Skeletal muscle tissue (tissue), 4 donors: ENCODE measurements around the gene LILRB1. TPM values are rescaled to one million over a fixed set of nuclear protein-coding genes. Genes with fewer than 3 reads are reported as not detected.
"Not testable (repeated sequence)": the region's sequence is repeated elsewhere in the genome, so short reads cannot be mapped to it uniquely, and the experiment has no call there.

ENCODE experiments used
- H3K27ac ChIP-seq: one replicate; pipeline ENCODE4 v1.7.0; 2013; ENCODE audit warnings: mild to moderate bottlenecking, low read depth, low read length, inconsistent platforms
- H3K27me3 ChIP-seq, 3 donors: one replicate each; pipeline ENCODE4 v1.7.0; 2013; ENCODE audit warnings: low read length in 3 of 3; ENCODE audit not compliant: control insufficient read depth in 3 of 3, insufficient read depth in 3 of 3
- H3K36me3 ChIP-seq, 3 donors: one replicate each; pipeline ENCODE4 v1.7.0; 2013; ENCODE audit warnings: low read length in 3 of 3; ENCODE audit not compliant: control insufficient read depth in 3 of 3, insufficient read depth in 3 of 3
- H3K4me1 ChIP-seq, 3 donors: one replicate each; pipeline ENCODE4 v1.7.0; 2013; ENCODE audit warnings: low read length in 3 of 3, mild to moderate bottlenecking in 3 of 3; ENCODE audit not compliant: control insufficient read depth in 3 of 3, insufficient read depth in 3 of 3
- H3K4me3 ChIP-seq, 3 donors: one replicate each; pipeline ENCODE4 v1.7.0; 2013; ENCODE audit warnings: low read length in 3 of 3
- H3K9ac ChIP-seq, 3 donors: one replicate each; pipeline ENCODE4 v1.7.0; 2013; ENCODE audit warnings: low read length in 3 of 3, mild to moderate bottlenecking in 3 of 3, moderate library complexity in 2 of 3, low read depth in 1 of 3
- H3K9me3 ChIP-seq, 3 donors: one replicate each; pipeline ENCODE4 v1.7.0; 2013; ENCODE audit warnings: low read length in 3 of 3; ENCODE audit not compliant: control insufficient read depth in 3 of 3
- total RNA-seq: library from RNA; depleted of rRNA; stranded (reverse); fragments of >200 nt; gene quantifications from one replicate; pipeline ENCODE4 v1.2.3, GENCODE V29; 2014
- donor health status: Osteomylitis.

The LILRB1 gene
- total RNA-seq, 1 donor from 2014 or later: 1.0 TPM

- Histone ChIP-seq H3K36me3 (no peaks in the 10 kb centered on the region), H3K27me3 (no peaks in the 10 kb centered on the region), H3K9me3 (peaks cover 0 to 3% (median 0%) of the 10 kb centered on the region in 3 donors), H3K4me3 (no peak overlapping the region), H3K27ac (no peak overlapping the region), H3K9ac (no peak overlapping the region), H3K4me1 (no peaks in the 10 kb centered on the region)
Observed at GRCh38 chr19:54622431-54622830, 7.9 kb upstream of the LILRB1 start.

GRCh38 chr19:54624234-54624633 is 6.0 kb upstream of the LILRB1 start:
- H3K4me1 ChIP-seq, H3K36me3 ChIP-seq, H3K9ac ChIP-seq, H3K4me3 ChIP-seq, H3K9me3 ChIP-seq, H3K27me3 ChIP-seq, H3K27ac ChIP-seq: not testable (repeated sequence)

GRCh38 chr19:54624934-54625730 is 5.2 kb upstream of the LILRB1 start:
- not testable (repeated sequence) for H3K9me3 ChIP-seq, H3K4me1 ChIP-seq, H3K27ac ChIP-seq, H3K4me3 ChIP-seq, H3K9ac ChIP-seq, H3K36me3 ChIP-seq, H3K27me3 ChIP-seq

- Histone ChIP-seq H3K9ac (no peak overlapping the region), H3K4me3 (no peak overlapping the region), H3K36me3 (no peaks in the 10 kb centered on the region), H3K27me3 (peaks cover 0 to 3% (median 0%) of the 10 kb centered on the region in 3 donors), H3K9me3 (peaks cover 0 to 3% (median 0%) of the 10 kb centered on the region in 3 donors), H3K4me1 (no peaks in the 10 kb centered on the region), H3K27ac (no peak overlapping the region)
Observed at GRCh38 chr19:54626757-54627156, 3.5 kb upstream of the LILRB1 start.

GRCh38 chr19:54627912-54628311 is 2.4 kb upstream of the LILRB1 start:
- H3K4me3 ChIP-seq, H3K9me3 ChIP-seq, H3K9ac ChIP-seq, H3K4me1 ChIP-seq, H3K36me3 ChIP-seq, H3K27ac ChIP-seq, H3K27me3 ChIP-seq: not testable (repeated sequence)

- Histone ChIP-seq H3K27ac (no peak overlapping the region), H3K4me3 (no peak overlapping the region), H3K27me3 (peaks cover 0 to 4% (median 0%) of the 10 kb centered on the region in 3 donors)
Observed at GRCh38 chr19:54630782-54631181, 498 bp downstream of the LILRB1 start.

GRCh38 chr19:54631489-54632337 is 1.4 kb downstream of the LILRB1 start:
- not testable (repeated sequence) for H3K27me3 ChIP-seq, H3K9ac ChIP-seq, H3K4me1 ChIP-seq, H3K4me3 ChIP-seq, H3K36me3 ChIP-seq, H3K9me3 ChIP-seq, H3K27ac ChIP-seq

More at GRCh38 chr19:54630782-54631181, 498 bp downstream of the LILRB1 start:
- Histone ChIP-seq H3K4me1 (no peaks in the 10 kb centered on the region), H3K36me3 (no peaks in the 10 kb centered on the region), H3K9me3 (peaks cover 0 to 3% (median 0%) of the 10 kb centered on the region in 3 donors), H3K9ac (no peak overlapping the region)

GRCh38 chr19:54632517-54632916 is 2.2 kb downstream of the LILRB1 start:
- not testable (repeated sequence) for H3K27me3 ChIP-seq, H3K9ac ChIP-seq, H3K36me3 ChIP-seq, H3K4me1 ChIP-seq, H3K4me3 ChIP-seq, H3K9me3 ChIP-seq, H3K27ac ChIP-seq

GRCh38 chr19:54633401-54633800 is 3.1 kb downstream of the LILRB1 start:
- H3K4me3 ChIP-seq: no peak overlapping the region
- H3K4me1 ChIP-seq: no peaks in the 10 kb centered on the region
- no peak overlapping the region for H3K9ac ChIP-seq
- peaks cover 0 to 4% (median 0%) of the 10 kb centered on the region in 3 donors for H3K27me3 ChIP-seq
- no peak overlapping the region for H3K27ac ChIP-seq
- no peaks in the 10 kb centered on the region for H3K36me3 ChIP-seq
- no peaks in the 10 kb centered on the region for H3K9me3 ChIP-seq

GRCh38 chr19:54636081-54636480 is 5.8 kb downstream of the LILRB1 start:
- H3K36me3 ChIP-seq, H3K4me1 ChIP-seq, H3K4me3 ChIP-seq, H3K9ac ChIP-seq, H3K27me3 ChIP-seq, H3K27ac ChIP-seq, H3K9me3 ChIP-seq: not testable (repeated sequence)
